GM21786 (cell line): ENCODE measurements around the gene BRCA1.

ENCODE experiments used
- ATAC-seq: cut with Tn5 transposase; IDR thresholded peaks from one replicate; pipeline ENCODE4 v1.9.1; 2021; ENCODE audit not compliant: unreplicated experiment

BRCA1 gene

DNA sequence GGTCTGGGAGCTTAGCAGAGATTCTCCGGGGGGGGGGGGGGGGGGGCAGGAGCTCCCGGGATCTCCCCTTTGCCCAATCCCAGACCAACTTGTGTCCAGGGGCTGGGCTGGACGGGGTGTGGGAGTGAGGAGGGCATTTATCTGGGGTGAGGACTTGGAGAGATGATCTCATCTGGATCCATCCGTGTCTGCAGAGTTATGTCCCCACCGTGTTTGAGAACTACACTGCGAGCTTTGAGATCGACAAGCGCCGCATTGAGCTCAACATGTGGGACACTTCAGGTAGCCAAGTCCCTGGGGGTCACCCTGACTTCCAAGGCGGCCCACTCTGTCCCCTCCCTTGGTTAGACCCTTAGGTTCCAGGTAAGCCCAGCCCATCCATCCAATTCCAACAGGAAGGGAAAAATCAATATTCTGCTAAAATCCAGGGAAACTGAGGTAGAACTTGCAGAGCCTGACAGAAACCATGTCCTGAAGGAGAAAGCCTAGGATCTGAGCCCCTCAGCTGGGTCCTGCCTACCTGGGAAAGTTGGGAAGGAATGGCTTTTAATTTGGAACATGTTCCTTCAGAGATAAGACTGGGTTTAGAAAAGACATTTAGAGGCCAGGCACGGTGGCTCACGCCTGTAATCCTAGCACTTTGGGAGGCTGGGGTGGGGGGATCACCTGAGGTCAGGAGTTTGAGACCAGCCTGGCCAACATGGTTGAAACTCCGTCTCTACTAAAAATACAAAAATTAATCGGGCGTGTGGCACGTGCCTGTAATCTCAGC is 99.2 kb downstream of the BRCA1 start:
- no peak for ATAC-seq

DNA sequence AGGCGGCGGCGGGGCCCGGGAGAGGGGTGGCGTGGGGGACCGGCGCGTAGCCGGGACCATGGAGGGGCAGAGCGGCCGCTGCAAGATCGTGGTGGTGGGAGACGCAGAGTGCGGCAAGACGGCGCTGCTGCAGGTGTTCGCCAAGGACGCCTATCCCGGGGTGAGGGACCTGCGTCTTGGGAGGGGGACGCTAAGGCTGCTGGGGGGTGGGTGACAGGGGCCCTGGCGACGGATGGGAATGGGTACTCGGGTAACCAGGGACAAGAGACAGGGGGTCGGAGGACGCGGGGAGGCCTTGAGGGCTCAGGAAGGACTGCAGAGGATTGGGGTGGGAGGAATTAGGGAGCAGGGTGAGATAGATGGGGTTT is 99.9 kb downstream of the BRCA1 start:
- ATAC-seq = no peak

DNA sequence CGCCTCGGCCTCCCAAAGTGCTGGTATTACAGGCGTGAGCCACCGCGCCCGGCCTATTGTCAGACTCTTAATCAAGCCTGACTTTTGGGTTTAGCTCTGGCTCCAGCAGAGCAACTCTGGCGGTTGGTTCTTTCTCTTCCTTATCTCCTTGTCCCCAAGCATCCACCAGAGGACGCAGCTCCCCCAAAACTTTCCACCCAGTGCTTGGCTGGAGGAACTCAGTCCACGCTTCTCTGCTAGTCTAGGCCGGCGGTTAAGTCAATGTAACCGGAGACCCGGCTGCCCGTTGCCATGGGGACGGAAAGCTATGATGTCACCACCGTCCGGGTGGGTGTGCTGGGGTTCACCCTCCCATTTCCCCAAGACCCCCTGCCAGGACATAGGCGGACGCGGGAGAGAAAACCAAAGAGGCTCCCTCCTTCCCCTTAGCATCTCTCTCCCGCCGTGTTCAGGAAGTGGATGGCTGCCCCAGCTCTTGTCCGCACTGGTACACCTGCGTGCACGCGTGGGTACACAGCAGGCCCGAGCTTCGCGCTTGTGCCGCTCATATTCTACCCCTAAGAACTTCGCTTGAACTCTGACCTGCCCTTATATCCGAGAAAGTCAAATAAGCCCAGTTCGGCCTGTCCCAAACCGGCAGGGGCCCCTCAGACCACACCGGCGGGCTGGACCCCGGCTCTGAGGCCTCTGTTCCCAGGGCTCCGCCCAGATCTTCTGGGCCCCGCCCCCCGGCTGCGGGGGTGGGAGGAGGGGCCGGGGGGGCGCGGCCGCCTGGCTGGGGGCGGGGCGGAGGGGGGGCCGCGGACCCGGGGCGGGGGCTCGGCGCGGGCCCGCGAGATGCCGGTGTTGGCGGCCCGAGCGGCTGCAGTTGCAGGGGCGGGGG is 100.5 kb downstream of the BRCA1 start, which contains the start of gene RND2:
Gene RND2, plus strand, starts transcription at position 825 of the 883 bp plus-strand sequence. CDS start 117 bp downstream, outside the sequence.
- peak; percentile 43 for ATAC-seq

DNA sequence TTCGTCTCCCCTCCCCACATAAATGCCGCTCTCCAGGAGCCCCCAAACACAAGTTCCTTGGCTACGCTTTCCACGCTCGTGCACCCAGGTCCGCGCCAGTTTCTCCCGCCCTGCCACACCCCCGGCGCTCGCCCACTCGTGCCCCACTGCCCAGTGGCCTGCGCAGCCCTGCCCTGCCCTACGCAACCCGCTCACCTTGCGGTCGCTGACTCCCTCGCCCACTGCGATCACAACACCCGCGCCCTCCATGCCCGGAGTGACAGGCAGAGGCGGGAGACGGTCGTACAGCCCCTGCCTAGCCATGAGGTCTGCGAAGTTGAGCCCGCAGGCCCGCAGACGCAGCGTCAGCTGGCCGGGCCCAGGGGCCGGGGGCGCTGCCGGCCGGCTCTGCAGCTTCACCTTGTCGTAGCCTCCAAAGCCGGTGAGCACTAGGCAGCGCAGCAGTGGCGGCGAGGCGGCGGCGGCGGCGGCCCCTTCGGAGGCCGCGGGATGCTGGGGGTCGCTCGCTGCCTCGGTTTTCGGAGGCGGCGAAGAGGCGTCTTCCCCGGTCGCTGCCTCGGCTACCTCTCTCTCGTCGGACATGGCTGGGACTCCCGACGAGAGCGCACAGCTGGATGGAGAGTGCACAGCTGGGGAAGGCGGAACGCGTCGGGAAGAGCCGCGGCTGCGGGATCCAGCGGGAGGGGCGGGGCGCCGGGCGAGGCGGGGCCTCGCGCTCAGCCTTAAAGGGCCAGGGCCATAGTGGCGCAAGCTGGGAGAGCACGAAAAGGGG is 103.2 kb downstream of the BRCA1 start, which contains the start of gene VAT1:
Gene VAT1, minus strand, starts transcription at position 645 of the 772 bp plus-strand sequence. Its CDS starts 63 bp downstream, at position 582.
- ATAC-seq = no peak

DNA sequence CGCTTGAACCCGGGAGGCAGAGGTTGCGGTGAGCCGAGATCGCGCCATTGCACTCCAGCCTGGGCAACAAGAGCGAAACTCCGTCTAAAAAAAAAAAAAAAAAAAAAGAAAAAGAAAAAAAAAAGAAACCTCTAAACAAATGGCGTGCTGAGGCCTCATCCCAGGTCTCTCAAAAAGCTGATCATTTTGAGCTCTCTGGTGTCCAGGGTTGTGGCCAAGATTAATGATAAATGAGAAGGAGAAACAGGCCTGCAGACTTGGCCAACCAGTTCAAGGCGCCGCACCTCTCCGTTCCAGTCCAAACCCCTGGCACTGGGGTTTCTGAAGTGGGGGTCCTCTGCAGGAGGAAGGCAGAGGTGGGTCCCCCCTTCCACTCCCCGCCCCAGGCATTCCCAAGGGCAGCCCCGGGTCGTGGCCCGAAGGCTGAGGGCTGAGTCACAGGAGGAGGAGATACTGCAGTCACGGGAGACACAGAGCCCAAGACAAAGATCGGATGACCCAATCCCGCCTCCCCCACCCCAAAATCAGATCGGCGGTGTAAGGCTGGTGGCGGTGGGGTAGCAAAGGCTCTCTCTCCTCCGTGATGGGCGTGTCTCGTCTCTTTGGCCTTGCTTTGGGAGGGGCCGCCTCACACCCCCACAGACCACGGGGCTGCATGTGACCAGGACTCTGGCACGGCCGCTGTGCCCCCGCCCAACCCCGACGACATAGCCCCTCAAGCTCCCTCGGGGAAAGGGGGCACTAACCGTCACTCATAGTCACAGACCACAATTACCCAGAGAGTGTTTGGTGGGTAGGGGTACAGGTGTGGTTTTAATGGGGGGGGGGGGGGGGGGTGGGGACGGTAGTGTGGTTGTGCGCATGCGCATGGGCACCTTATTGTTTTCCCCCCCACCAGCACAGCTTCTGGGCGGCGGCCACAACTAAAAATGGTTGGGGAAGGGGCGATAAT is 104.1 kb downstream of the BRCA1 start:
- no peak for ATAC-seq

DNA sequence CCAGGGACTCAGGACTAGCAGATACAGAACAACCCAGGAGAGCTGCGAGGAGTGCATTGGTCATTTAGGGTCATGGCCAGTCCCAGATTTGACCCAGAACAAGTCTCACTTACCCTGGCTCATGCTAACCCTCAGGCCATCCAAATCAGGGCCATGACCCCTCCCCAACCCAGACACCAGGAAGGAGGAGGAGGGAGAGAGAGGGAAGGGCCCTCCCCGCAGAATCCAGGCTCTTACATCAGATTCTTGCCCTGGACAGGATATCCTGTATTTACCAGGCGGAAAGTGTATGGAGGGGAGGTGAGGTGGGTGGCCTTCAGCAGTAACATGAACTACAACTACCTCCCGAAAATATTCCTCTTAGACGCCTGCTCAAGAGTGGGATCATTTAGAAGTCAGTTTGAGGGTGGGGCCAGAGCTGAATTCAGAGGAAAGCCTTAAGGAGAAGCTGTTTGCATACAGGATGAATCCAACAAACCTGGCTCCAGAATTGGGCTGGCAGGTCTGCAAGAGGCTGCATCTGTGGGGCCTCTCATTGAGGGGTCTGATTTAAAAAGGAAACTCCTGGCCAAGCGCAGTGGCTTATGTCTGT is 105.0 kb downstream of the BRCA1 start:
- ATAC-seq = no peak

DNA sequence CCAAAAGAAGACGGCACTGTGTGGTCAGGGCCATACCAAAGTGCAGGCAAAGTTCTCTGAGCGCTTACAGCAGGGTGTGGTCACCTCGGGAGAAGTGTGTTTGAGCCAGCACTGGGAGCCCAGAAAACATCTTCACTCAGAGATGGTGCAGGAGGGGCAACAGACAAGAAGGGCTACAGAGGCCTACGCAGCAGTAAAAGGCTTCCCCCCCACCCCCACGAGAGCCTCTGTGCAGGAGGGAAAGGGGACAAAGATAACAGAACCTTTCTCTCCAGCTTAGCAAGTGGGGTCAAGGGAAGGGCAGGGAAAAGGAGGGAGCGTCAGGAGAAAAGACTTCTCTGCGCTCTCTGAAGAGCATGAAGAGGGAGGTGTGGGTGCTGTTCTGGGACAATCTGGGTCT is 105.7 kb downstream of the BRCA1 start:
- ATAC-seq = no peak

DNA sequence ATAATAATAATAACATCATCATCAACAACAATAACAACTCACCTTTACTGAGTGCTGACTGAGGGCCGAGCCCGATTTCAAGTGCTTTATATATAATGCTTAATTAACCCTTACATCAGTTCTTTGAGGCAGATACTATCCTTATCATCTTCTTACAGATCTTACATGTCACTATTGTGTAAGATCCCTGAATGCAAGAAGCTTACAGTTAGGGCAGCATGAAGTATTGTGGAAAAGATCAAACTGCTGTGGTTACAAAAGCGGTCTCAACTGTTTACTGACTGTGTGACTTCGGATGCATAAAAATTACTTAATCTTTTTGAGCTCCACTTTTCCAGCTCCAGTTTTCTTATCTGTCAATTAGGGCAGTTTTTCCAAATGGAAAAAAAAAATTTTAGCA is 106.2 kb downstream of the BRCA1 start:
- no peak for ATAC-seq

DNA sequence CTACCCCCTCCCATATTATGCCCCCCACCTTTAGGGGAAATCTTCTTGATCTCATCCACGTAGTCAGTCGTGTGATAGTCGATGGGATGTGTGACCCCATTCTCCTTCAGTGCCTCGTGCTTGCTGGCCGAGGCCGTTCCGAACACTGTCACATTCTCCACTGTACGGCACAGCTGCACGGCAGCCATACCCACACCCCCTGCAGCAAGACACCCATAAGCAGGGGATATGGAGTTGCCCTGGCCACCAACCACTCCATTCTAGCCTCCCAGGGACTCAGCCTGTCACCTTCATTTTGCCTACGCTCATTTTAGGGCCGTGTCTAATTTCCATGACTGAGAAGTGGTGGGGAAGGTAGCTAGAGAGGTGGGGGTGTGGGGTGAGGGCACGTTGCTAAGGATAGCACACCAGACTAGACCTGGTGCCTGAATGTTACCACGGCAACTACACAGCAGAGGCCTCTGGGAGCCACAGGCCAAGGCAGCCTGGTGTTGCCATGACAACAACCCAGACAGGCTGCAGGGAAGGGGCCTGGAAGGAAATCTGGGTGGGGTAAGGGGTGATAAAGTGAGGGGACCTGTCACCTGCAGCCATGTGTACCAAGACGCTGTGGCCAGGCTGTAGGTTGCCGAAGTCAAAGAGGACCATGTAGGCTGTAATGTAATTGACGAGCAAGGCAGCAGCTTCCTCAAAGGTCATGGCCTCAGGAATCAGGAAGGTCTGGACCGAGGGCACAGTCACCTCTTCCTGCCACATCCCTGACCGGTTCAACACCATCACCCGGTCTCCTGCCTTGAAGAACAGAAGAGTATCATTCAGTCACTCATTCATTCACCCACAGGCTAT is 106.9 kb downstream of the BRCA1 start:
- no peak for ATAC-seq

DNA sequence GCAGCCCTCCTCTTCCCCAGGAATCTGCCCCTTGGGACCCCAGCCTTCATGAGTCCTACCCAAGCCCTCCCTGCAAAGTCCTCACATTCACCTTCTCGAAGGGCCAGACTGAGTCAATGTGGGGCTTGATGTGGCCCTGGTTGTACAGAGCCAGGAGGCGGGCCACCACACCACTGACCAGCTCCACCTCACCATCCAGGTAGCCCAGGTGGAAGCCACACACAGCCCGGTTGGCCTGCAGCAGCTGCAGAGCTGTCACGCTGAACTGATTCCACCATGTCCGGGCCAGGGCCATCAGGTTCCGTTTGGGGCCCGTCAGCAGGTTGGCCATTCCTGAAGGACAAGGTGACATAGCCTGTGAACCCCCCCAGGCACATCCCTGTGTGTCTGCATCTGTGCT is 108.9 kb downstream of the BRCA1 start:
- ATAC-seq = no peak

DNA sequence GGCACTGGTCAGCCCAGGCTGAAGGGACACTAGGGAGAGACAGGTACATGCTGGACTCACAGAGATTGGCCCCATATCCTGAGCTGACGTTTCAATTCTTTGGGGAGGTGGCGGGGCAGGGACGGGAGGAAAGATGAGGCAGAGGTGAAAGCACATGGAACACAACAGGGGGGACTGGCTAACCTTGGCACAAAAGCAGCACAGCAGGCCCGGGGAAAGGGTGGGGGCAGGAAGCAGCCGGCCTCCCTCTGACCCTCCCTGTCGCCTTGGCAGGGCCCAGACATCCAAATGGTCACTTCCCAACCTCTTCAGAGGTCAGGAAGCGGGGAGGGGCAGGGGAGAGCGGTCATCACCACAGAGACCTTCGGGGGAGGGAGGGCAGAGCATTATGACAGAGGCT is 109.6 kb downstream of the BRCA1 start:
- ATAC-seq = no peak

DNA sequence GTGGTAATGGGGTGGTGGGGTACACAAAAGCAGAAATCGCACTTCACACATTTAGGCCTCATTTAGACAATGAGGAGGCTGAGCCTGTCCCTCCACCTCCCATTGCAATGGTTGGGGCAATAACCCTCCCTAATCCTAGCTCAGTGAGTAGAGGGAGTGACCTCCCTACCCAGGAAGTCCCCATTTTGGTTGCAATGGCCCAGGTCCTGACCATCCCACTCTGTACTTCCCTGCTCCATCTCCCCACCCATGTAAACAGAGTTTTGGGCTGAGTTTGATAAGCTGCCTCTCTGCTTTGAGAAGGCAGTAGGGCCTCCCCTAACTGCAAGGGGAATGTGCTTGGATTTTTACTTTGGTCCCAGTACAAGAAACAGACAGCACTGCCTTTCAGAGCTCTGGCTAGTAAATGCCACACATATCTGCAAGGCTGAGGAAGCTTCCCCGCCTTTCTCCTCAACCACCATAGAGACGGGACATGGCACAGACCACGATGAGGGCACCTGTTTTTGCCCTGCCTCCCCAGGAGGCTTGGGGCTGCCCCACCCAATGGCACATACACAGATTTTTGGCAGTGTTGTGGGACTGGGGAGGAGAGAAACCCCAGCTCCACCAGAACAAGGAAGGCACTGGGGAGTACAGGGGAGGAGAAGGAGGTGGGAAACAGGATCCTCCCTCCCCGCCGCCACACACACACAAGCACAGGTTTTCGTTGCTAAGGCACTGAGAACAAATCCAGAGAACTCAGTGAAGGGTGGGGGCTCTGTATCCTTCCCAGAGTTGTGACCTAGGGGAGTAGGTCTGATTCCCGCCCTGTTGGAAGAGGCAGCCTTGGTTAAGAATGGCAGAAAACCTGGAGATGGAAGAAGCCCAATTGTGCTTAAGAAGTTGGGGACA is 110.3 kb downstream of the BRCA1 start:
- no peak for ATAC-seq

DNA sequence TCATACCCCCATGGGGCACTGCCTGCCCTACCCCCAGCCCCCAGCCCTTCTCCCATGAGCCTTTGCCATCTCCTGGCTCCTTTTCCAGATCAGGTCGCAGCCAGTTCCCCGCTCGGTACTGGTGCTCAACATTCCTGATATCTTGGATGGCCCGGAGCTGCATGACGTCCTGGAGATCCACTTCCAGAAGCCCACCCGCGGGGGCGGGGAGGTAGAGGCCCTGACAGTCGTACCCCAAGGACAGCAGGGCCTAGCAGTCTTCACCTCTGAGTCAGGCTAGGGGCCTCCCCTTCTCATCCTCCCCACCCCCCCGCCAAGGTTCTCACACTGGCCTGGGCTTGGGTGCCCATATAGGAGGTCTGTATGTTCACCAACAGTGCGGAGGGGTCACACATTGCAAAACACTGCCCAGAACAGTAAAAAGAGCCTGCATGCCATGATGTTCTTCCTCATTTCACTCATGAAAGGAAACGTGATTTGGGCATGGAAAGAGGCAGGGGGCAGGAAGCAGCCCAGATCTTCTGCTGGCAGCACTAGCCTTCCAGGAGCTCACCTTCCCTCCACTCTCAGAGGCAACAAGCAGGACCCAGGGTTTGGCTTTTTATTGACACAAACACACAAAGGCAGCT is 111.0 kb downstream of the BRCA1 start:
- ATAC-seq = no peak

DNA sequence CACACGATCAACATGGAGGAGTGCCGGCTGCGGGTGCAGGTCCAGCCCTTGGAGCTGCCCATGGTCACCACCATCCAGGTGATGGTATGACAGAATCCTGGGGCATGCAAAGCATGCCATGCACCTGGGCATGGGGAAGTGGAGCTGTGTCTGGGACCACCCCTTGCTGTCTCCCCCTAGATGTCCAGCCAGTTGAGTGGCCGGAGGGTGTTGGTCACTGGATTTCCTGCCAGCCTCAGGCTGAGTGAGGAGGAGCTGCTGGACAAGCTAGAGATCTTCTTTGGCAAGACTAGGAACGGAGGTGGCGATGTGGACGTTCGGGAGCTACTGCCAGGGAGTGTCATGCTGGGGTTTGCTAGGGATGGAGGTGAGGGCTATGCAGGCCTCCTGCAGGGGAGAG is 111.9 kb downstream of the BRCA1 start:
- no peak for ATAC-seq

DNA sequence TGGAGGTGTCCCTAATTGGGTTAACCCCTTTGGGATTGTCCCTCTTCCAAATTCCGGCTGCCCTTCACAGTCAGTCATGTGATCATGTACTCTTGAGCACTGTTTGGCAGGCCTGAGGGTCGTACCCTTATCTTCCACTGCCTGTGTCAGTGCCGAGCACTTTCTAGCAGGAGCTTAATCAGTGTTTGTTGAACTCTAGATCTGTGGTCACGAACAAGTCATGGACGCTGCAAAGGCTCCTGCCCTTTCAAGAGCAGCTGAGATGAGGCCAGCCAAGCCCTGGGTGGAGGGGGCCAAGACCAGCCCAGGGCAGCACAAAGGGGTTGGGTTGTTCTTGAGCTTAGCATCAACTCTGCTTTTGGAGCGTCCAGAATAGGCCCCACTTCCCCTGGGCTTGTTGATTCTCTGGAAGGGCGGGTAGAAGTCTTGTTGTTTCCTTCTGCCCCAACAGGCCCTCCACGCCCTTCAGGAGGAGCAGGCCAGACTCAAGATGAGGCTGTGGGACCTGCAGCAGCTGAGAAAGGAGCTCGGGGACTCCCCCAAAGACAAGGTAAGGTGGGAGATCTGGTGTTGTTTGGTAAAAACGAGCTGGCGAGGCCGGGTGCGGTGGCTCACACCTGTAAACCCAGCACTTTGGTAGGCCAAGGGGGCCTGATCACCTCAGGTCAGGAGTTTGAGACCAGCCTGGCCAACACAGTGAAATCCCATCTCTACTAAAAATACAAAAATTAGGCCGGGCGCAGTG is 113.3 kb downstream of the BRCA1 start:
- ATAC-seq = no peak

DNA sequence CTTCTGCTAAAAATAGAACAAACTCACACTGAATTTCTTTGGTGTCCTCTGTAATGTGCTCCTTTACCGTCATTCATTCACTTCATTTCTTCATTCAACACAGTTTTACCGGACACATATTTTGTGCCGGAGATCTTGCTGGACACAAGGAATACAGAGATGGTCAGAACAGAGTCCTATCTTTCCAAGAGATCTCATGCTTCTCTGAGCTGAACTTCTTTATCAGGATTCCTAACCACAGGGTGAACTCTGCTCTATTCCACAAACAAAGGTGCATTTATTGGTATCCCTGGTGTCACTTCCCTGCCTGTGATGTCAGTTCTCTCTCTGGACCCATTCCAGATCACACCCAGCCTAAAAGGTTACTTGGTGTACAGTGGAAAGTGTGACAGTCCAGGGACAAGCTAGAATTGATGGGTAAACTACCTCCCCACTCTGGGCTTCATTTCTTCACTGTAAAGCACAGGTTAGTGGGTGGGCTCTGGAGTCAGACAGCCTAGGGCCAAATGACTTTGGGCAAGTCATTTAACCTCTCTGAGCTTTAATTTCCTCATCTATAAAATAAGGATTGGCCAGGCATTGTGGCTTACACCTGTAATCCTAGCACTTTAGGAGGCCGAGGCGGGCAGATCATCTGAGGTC is 114.4 kb downstream of the BRCA1 start:
- ATAC-seq = no peak
